Fibroblast of the aortic adventitia (primary cell): Measurements from ENCODE around the gene LCP2. TPM values are rescaled to one million over a fixed set of nuclear protein-coding genes. Genes with fewer than 3 reads are reported as not detected.

Experiments
- DNase-seq: peaks from one replicate; pipeline ENCODE4 v3.0.0-alpha.2; 2010; ENCODE audit warnings: low read depth
- H3K4me3 ChIP-seq: 2 replicates; pipeline ENCODE4 v1.5.1; 2011; ENCODE audit warnings: low read depth, mild to moderate bottlenecking, control low read depth, low read length, moderate library complexity
- total RNA-seq: library from RNA; depleted of rRNA; stranded (reverse); fragments of >200 nt; gene quantifications from 2 replicates; pipeline ENCODE4 v1.2.3, GENCODE V29; 2012; ENCODE audit warnings: low replicate concordance
- TF ChIP-seq, protein P1 (sequence below): IDR thresholded peaks from 2 replicates; pipeline ENCODE4 v1.5.1; 2011; ENCODE audit warnings: mild to moderate bottlenecking, low read length, control low read depth, inconsistent platforms; ENCODE audit not compliant: insufficient read depth

The LCP2 gene
- total RNA-seq, 1 donor, result not detected

DNA sequence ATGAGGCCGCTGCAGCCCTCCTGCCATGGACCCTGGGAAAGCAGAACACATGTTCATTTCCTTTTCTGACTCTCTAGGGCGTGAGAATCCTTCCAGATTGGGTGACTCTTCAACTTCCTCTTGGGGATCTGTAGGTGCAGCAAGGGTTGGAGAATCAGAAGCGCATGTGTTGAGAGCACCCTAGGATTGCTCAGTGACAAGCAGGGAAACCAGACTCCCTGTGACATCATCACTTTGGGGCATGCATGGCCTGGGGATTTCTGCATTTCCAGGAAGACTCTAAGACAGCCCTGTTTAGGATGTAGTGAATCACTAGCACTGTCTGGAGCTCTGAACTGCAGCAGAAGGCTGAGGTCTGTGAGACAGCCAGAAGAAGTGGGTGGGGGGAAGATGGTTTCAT is 15.1 kb upstream of the LCP2 start:
- DNase-seq, result no peak
- no peak overlapping the region for H3K4me3 ChIP-seq
- TF ChIP-seq, protein P1, sequence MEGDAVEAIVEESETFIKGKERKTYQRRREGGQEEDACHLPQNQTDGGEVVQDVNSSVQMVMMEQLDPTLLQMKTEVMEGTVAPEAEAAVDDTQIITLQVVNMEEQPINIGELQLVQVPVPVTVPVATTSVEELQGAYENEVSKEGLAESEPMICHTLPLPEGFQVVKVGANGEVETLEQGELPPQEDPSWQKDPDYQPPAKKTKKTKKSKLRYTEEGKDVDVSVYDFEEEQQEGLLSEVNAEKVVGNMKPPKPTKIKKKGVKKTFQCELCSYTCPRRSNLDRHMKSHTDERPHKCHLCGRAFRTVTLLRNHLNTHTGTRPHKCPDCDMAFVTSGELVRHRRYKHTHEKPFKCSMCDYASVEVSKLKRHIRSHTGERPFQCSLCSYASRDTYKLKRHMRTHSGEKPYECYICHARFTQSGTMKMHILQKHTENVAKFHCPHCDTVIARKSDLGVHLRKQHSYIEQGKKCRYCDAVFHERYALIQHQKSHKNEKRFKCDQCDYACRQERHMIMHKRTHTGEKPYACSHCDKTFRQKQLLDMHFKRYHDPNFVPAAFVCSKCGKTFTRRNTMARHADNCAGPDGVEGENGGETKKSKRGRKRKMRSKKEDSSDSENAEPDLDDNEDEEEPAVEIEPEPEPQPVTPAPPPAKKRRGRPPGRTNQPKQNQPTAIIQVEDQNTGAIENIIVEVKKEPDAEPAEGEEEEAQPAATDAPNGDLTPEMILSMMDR, result no peak

DNA sequence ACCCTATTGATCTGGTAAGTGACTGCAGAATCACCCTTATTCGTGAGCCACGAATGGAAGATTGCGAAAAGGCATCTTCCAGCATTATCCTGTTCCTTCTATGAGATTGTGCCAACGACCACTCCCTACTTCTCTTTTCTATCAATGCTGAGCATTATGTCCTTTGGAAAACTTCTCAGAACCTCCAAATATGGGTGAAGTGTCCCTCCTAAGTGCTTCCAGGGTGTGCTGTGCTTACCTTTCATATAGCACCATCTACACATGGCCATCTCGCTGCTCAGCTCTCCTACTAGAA is 14.7 kb upstream of the LCP2 start:
- no peak overlapping the region for H3K4me3 ChIP-seq
- TF ChIP-seq, protein P1, result no peak
- DNase-seq, result no peak

DNA sequence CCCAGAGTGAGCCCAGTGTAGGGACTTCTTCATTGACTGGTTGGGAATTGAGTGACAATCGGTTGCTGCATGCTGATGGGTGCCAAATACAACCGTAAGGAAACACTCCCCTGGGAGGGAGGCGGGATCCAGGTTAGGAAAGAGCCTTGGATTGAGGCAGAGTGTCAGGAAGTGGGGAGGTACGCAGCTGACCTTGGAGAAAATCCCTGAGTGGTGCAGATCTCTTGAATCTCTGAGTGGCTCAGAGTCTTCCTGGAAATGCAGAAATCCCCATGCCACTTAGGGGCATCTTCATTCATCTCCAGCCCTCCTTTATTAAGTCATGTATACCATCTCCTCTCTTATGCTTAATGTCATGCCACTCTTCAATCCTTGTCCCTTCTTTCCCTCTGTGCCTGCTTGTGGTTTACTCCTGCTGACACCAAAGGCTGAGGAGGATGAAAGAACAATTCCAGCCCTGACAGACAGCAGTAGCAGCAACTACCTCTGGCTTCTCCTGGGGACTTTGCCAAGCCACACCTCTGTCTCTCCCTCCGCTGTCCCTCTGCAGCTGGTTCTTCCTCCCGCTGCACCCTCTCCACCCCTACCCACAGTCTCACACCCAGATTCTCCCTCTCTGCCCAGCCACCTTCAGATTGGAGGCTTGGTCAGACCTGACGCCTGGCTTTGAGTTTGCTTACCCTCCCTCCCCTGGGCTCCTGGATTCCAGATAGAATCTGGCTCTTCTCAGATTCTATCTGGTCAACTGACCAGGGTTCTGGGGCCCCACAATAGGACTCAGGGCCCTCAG is 14.1 kb upstream of the LCP2 start:
- TF ChIP-seq, protein P1, result no peak
- no peak for DNase-seq
- no peak overlapping the region for H3K4me3 ChIP-seq

DNA sequence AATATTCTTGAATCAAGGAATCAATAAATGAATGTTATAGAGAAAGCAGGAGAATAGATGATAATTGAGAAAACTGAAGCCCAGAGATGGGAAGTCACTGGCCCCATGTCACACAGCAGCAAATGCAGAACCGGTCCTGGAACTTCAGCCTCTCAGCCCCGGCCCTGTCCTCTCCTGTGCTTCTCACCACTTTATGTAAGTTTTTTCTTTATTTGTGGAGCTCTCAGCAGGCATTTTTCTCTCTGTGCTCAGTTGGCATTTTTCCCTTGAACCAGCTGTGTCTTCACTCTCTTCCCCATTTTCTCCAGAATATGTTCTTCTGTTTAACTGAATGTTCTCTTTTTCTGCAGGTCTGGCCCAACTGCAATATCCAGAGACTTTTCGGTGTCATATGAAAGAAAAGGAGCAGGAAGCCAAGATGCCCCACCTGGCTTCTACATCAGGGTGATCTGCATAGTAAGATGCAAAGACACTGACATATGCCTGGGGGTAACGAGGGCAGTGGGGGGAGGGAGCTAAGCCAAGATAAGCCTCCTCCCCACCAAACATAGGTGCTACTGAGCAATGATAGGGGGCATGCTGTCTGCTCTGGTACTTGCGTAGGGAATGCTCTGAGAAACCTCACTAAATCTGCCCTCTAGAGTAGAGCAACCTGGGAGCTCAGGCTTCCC is 12.8 kb upstream of the LCP2 start:
- DNase-seq, result no peak
- TF ChIP-seq, protein P1, result no peak
- no peak overlapping the region for H3K4me3 ChIP-seq

DNA sequence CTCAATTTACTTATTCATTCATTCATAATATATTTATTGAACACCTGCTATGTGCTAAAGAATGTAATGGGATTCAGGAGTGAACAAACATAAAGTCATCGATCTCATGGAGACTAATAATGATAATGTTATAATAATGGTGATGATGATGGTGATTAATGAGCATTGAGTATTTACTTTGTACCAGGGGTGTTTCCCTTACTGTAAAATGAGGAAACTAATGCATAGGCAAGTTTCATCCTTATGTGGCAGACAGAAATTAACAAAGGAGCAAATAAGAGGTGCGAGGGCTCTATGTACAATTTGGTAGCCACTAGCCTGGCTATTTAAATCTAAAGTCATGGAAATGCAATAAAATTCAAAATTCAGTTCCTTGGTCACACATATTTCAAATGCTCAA is 11.1 kb upstream of the LCP2 start:
- H3K4me3 ChIP-seq, result no peak overlapping the region
- TF ChIP-seq, protein P1, result no peak
- no peak for DNase-seq

DNA sequence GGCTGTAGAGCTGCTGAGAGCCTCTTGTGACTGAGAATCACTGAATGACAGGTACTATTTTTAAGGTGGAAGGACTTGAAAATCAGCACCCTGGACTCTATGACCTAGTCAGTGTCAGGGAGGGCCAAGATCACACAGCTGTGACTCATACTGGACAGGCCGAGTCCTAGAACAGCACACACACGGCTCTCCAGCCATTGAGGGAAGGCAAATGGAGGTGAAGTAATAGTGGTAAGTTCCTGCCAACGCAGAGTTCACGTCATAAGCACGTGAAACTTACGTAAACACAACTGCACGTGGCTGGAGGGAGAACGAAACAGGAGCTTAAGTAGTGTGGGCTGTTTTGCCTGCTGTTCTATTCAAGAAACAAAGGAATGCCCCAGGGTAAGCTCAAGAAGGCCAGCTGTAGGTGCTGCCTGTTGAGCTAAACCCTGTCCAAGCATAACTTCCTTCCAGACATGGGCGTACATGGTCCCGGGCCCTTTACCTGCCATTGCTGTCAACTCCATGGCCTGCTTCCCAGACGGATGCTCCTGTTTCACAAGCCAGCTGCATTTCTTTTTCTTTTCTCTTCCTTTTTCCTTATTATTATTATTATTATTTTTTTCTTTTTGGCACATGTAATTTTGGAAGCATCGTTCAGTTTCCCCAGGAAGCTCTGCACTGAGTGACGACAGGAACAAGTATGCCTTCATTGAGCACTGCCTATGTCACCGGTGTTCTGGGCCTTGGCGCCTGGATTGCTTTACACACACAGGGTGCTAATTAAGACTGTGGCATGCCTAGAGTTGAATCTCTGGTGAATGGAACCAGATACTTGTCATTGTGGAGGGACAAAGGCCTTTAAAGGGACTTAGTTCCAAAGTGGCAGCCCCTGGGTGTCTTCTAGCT is 10.2 kb upstream of the LCP2 start:
- TF ChIP-seq, protein P1, result no peak
- H3K4me3 ChIP-seq, result no peak overlapping the region
- DNase-seq, result peak; percentile 71
